ENCODE data around the gene ITGAD. TPM values are rescaled to one million over a fixed set of nuclear protein-coding genes. Genes with fewer than 3 reads are reported as not detected.

Gene ITGAD
- total and polyA plus RNA-seq, 2 donors (not counting 3 experiments of a cell fraction or from before 2014, with no cell fraction given): not detected

DNA sequence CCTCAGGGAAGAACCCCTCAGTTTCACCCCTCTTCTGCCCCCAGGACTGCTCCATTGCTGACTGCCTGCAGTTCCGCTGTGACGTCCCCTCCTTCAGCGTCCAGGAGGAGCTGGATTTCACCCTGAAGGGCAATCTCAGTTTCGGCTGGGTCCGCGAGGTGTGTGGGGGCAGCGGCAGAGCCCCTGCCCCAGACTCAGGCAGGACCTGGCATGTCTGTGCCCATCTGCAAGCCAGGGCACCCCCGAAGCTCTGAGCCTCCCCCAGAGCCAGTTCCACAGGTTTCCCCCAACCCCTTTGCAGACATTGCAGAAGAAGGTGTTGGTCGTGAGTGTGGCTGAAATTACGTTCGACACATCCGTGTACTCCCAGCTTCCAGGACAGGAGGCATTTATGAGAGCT, 30.7 kb downstream of the ITGAD start:
- H3K36me3 ChIP-seq (ENCODE audit: control insufficient read depth in 2 of 2, extremely low read depth in 1 of 2, insufficient read depth in 2 of 2, low read length in 2 of 2): no peaks in the 10 kb centered on the region
- TF ChIP-seq JUN (IDR thresholded peaks at IDR 0.05; ENCODE audit: borderline replicate concordance, insufficient read depth, insufficient read length, low read depth): no peak
- TF ChIP-seq, protein P1, sequence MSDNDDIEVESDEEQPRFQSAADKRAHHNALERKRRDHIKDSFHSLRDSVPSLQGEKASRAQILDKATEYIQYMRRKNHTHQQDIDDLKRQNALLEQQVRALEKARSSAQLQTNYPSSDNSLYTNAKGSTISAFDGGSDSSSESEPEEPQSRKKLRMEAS (IDR thresholded peaks at IDR 0.05; ENCODE audit: insufficient read depth, insufficient read length): no peak
- no peaks in the 10 kb centered on the region for H3K4me1 ChIP-seq (ENCODE audit: control insufficient read depth, extremely low read depth, insufficient read depth, low read length)
- H3K4me3 ChIP-seq (replicated peaks in 1 of 3; ENCODE audit: insufficient read depth in 1 of 3, low read depth in 1 of 3, low read length in 3 of 3): no peak overlapping the region
- no peak overlapping the region for H3K27ac ChIP-seq (ENCODE audit: insufficient read depth, low read depth, low read length)
- H4K20me1 ChIP-seq (replicated peaks; ENCODE audit: control insufficient read depth, extremely low read depth, insufficient read depth, low read length): no peaks in the 10 kb centered on the region
- no peak overlapping the region for H3K4me2 ChIP-seq (ENCODE audit: insufficient read depth, low read length)
- H3K27me3 ChIP-seq (ENCODE audit: control insufficient read depth in 2 of 2, insufficient read depth in 2 of 2, low read length in 2 of 2): peaks cover 0 to 2% of the 10 kb centered on the region in 2 experiments
- H3K9me1 ChIP-seq (replicated peaks; ENCODE audit: control insufficient read depth, extremely low read depth, insufficient read depth, low read length): no peaks in the 10 kb centered on the region
- FAIRE-seq: no peak
- dilution Hi-C loops (cut with MboI; ENCODE audit: extremely low pct_ligation_motif_present, low sequenced_read_pairs): no loop called here
- ChIA-PET CTCF (no interaction called here), POLR2A (no interaction called here)
- no TSS peak for BruUV-seq (replicated peaks)
- H3K79me2 ChIP-seq (ENCODE audit: control insufficient read depth, insufficient read depth, low read length): no peaks in the 10 kb centered on the region
- intact Hi-C loops (cut with micrococcal nuclease): no loop called here
- no peak for DNase-seq (ENCODE audit: low read depth, low spot score)
- no peak overlapping the region for H2AFZ ChIP-seq (ENCODE audit: low read depth, low read length)
- H3K9me3 ChIP-seq (replicated peaks; ENCODE audit: control insufficient read depth, insufficient read depth, low read length): no peaks in the 10 kb centered on the region
- no peak overlapping the region for H3K9ac ChIP-seq (replicated peaks; ENCODE audit: extremely low read depth, insufficient read depth, low read length)

DNA sequence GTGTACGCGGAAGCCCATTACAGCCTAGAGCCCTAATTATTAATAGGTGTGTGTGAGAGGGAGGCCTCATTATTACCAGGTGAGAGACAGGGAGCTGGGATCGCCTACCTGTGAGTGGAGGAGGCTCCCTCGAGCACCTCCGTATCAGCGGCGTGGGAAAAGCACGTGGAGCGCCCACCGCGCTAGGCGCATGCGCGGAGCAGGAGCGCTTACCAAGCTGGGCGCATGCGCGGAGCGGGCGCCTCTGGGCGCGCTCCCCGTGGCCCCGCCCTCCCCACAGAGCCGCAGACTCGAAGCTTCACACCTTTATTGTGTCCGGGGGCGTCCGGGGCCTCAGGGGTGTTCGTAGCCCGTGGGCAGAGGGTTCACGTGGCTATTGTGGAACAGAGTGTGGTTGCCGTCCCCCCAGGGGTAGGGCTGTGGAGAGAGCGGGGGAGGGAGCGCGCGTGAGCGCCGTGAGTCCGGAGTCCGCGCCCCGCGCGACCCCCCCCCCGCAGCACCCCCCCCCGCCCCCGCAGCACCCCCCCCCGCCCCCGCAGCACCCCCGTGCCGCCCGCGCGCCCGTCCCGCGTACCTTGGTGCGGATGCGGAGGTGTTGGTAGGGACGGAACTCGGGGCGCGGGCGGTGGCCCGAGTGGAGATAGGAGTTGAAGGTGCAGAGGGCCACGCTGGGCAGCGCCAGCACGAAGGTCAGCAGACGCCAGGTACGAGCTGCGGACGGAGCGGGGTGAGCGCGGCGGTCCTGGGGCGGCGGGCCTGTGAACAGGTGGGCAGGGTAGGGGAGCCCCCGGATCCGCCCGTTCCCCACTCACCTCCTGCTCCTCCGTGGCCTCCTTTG, 34.5 kb downstream of the ITGAD start:
- H3K4me3 ChIP-seq (replicated peaks in 1 of 3; ENCODE audit: insufficient read depth in 1 of 3, low read depth in 1 of 3, low read length in 3 of 3): no peak overlapping the region
- no peak overlapping the region for H3K27ac ChIP-seq (ENCODE audit: insufficient read depth, low read depth, low read length)
- H3K27me3 ChIP-seq (ENCODE audit: control insufficient read depth in 2 of 2, insufficient read depth in 2 of 2, low read length in 2 of 2): peaks cover 4 to 6% of the 10 kb centered on the region in 2 experiments
- no peaks in the 10 kb centered on the region for H3K36me3 ChIP-seq (ENCODE audit: control insufficient read depth in 2 of 2, extremely low read depth in 1 of 2, insufficient read depth in 2 of 2, low read length in 2 of 2)
- DNase-seq (ENCODE audit: low read depth, low spot score): peak; percentile 8
- H3K9ac ChIP-seq (replicated peaks; ENCODE audit: extremely low read depth, insufficient read depth, low read length): no peak overlapping the region
- dilution Hi-C loops (cut with MboI; ENCODE audit: extremely low pct_ligation_motif_present, low sequenced_read_pairs) (no loop called here), intact Hi-C loops (cut with micrococcal nuclease) (no loop called here)
- no peaks in the 10 kb centered on the region for H3K9me1 ChIP-seq (replicated peaks; ENCODE audit: control insufficient read depth, extremely low read depth, insufficient read depth, low read length)
- no peaks in the 10 kb centered on the region for H3K79me2 ChIP-seq (ENCODE audit: control insufficient read depth, insufficient read depth, low read length)
- H3K4me1 ChIP-seq (ENCODE audit: control insufficient read depth, extremely low read depth, insufficient read depth, low read length): no peaks in the 10 kb centered on the region
- no peak overlapping the region for H2AFZ ChIP-seq (ENCODE audit: low read depth, low read length)
- no peaks in the 10 kb centered on the region for H4K20me1 ChIP-seq (replicated peaks; ENCODE audit: control insufficient read depth, extremely low read depth, insufficient read depth, low read length)
- no peak overlapping the region for H3K4me2 ChIP-seq (ENCODE audit: insufficient read depth, low read length)
- CTCF ChIA-PET: interaction anchor here (1.5 kb wide), 1 partner anchor 33 kb away, joined by 4 read pairs; no protein-coding TSS in a partner anchor
- BruUV-seq (replicated peaks): no TSS peak
- POLR2A ChIA-PET: interaction anchor here (0.6 kb wide), 1 partner anchor 247 kb away, joined by 3 read pairs; no protein-coding TSS in a partner anchor
- no peaks in the 10 kb centered on the region for H3K9me3 ChIP-seq (replicated peaks; ENCODE audit: control insufficient read depth, insufficient read depth, low read length)
- no peak for TF ChIP-seq POLR2A (IDR thresholded peaks at IDR 0.05; ENCODE audit: low read depth, low read length)
- TF ChIP-seq, protein P1 (IDR thresholded peaks at IDR 0.05; ENCODE audit: insufficient read depth, insufficient read length): peak; percentile 35
- no peak for FAIRE-seq

Measured in endothelial cell of umbilical vein (primary cell).